NOMO-1 treated with dmso at 0.1 percent for 144 hours (cell line): ENCODE data around the gene DENND4A.
A peak's percentile ranks its signal among the peaks of the same experiment; 100 is the strongest.
"Not testable (repeated sequence)": the region's sequence is repeated elsewhere in the genome, so short reads cannot be mapped to it uniquely, and the experiment has no call there.

ENCODE experiments used
- DNase-seq: peaks from one replicate; lab custom pipeline; 2025; ENCODE audit not compliant: unreplicated experiment; lab: John Stamatoyannopoulos, UW

Gene DENND4A

GRCh38 chr15:65819563-65819960 lies 27.5 kb upstream of the DENND4A start:
- no peak for DNase-seq

- DNase-seq: peak; percentile 53
Observed at GRCh38 chr15:65818927-65819562, 27.0 kb upstream of the DENND4A start.

DNA sequence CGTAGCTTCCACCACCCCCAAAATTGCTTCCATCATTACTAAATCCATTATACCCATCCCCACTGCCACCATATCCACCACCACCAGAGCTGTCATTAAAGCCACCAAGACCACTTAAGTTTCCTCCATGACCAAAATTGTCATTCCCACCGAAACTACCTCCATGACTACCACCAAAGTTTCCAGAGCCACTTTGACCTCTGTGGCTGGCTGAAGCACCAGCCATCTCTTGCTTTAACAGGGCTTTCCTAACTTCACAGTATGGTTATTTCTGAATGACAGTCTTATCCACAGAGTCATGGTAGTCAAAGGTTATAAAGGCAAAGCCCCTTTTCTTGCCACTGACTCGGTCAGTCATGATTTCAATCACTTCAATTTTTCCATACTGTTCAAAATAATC lies 24.3 kb upstream of the DENND4A start:
- no peak for DNase-seq

DNA sequence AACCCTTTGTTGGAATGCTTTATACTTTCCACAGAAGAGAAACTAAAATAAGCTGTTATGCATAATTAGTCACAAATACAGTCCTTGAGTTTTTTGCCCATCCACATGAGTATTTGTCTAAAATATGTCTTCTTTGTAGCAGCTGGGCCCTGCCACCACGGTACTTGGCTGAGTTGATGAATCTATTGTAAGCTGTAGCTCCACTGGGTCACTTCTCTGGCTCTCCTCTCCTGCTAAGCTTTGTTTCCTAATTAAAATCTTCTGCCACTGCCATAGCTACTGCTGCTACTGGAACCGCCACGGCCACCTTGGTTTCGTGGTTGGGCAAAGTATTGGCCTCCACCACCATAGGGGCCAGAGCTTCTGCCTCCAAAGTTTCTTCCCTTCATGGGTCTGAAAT lies 23.9 kb upstream of the DENND4A start:
- DNase-seq: not testable (repeated sequence)

DNA sequence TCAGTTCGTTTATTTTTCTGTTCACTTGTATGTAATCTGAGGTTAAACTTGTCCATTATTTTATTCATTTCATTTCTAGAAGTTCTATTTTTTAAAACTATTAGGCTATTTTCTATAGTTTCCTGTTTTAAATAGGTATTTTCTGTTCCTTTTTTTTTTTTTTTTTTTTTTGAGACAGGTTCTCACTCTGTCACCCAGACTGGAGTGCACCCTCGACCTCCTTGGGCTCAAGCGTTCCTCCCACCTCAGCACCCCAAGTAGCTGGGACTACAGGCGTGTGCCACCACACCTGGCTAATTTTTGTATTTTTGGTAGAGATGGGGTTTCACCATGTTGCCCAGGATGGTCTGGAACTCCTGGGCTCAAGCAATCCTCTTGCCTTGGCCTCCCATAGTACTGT lies 22.2 kb upstream of the DENND4A start:
- not testable (repeated sequence) for DNase-seq

DNA sequence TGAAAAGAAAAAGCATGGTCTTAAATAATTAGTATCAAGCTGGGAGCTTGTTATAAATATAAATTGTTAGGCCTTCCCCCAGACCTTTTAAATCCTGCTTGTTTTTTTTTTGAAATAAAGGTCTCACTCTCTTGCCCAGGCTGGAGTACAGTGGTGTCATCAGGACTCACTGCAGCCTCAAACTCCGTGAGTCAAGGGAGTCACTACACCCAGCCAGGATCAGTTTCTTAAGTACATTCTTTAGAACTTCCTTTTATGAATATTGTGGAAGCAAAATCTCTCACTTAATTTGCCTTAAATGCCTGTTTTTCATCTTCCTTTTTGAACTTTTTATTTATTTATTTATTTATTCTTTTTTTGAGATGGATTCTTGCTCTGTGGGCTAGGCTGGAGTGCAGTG lies 20.8 kb upstream of the DENND4A start:
- DNase-seq: no peak

GRCh38 chr15:65812467-65812866 lies 20.4 kb upstream of the DENND4A start:
- DNase-seq: no peak

DNA sequence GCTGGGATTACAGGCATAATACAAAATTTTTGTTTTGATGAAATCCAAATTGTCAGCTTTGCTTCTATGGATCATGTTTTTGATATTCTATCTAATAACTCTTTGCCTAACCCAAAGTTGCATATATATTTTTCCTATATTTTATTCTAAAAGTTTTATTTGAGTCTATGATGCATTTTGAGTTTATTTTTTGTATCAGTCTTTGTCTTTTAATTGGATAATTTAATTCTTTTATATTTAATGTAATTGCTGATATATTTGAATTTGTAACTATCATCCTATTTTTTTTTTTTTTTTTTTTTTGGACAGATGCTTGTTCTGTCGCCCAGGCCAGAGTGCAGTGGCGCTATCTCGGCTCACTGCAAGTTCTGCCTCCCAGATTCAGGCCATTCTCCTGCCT lies 19.7 kb upstream of the DENND4A start:
- DNase-seq: no peak

DNA sequence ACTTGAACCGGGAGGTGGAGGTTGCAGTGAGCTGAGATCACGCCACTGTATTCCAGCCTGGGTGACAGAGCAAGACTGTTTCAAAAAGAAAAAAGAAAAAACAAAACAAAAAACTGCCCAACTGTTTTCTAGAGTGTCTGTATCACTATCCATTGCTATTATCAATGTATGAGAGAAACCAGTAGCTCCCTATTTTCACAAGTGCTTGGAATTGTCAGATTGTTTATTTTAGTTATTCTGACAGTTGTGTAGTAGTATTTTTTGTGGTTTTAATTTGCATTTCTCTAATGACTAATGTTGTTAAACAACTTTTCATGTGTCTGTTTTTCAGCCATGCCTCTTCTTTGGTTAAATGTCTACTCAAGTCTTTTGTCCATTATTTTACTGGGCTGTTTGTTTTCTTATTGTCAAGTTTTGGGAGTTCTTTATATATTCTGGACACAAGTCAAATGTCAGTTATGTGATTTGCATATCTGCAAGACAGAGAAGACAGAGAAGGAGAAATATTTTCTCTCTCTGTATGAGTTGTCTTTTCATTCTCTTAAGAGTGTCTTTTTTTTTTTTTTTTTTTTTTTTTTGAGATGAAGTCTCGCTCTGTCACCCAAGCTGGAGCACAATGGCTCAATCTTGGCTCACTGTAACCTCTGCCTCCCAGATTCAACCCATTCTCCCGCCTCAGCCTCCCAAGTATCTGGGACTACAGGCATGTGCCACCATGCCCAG lies 19.1 kb upstream of the DENND4A start:
- DNase-seq: not testable (repeated sequence)

DNA sequence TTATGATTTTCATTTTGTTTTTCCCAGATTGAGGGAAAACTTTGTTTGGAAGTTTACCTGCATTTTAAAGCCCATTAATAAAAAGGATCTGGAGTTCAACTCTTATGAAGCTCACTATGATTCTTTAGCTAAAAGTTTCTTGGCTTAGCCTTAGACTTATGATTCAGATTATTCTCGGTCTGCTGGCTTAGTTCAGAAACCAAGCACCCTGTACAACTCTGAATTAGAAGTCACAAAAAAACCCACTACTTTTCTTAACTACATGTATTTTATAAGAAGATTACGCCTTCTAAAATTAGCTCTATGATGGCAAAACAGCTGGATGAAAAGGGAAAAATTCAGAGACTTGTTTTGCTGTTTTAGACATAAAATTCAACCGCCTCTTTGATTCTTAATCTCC lies 14.3 kb upstream of the DENND4A start:
- DNase-seq: no peak

DNA sequence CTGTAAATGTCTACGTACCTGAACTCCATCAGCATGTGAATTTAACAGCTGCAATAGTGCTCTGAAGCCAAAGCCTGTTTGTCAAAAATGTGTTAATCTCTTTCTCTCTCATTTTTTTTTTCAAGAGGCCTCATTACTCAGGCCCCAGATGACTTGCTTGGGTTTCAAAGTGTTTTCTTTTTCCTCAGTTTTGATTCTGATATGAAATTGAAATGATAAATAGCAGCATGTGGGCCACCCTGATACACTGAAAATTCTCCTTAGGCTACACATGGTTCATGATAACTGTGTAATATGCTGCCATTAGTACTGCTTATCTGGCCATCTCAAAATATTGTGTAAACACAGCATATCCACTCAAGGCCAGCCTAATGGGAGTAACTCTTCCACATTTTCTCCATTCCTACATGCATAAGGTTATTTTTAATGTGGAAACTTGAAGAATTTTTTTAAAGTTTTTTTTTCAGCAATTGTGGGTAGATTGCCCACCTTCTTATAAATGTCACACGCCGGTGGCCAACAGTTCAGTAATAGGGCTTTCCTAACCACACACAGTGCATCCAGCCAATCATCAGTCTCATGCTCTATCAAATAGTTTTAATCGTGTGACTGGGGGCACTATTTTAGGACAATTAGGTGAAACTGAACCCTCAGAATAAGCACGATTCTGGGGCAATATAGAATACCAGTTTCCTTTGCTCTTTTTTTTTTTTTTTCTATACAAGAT lies 13.1 kb upstream of the DENND4A start:
- DNase-seq: no peak

DNA sequence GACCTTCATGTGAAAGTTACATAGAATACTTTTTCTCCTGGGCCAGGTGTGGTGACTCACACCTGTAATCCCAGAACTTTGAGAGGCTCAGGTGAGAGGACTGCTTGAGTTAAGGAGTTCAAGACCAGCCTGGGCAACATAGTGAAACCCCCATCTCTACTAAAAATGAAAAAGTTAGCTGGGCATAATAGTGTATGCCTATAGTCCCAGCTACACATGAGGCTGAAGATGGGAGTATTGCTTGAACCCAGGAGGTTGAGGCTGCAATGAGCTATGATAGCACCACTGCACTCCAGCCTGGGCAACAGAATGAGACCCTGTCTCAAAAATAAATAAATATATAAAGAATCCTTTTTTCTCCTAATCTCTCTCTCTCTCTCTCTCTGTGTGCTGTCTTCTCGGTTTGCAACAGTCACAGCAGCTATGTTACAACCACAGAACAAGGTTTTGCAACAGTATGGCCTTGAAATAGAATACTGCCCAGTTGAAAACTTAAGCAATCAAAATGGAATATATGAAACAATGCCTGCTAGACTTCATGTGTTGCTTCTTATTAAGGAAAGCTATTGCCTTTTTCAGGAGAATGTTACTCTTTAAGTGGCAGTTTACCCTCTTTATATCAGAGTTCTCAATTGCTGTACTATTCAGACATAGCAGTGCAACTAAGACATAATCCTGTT lies 12.3 kb upstream of the DENND4A start:
- peak; percentile 60 for DNase-seq

GRCh38 chr15:65801229-65801805 lies 9.2 kb upstream of the DENND4A start:
- DNase-seq: no peak

DNA sequence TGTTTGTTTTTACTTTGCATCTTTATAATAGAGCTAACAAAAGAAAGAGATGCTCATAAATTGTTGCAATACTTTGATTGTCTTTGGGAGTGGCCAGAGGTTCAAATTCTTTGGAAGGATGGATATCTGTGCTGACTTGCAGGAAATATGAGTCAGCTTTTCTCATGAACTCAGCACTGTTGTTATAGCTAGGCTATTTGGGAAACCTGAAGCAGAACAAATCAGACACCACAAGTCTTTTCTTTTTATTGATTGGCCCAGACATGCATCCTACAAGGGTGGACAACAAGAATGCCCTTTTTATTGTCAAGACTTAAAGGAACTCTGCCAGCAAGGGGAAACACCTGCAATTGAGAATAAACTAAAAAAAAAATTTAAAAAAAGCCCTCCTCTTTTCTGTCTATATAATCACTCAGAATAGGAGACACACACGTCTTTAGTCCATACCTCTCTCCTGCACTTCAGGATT lies 4.6 kb upstream of the DENND4A start:
- DNase-seq: no peak

DNA sequence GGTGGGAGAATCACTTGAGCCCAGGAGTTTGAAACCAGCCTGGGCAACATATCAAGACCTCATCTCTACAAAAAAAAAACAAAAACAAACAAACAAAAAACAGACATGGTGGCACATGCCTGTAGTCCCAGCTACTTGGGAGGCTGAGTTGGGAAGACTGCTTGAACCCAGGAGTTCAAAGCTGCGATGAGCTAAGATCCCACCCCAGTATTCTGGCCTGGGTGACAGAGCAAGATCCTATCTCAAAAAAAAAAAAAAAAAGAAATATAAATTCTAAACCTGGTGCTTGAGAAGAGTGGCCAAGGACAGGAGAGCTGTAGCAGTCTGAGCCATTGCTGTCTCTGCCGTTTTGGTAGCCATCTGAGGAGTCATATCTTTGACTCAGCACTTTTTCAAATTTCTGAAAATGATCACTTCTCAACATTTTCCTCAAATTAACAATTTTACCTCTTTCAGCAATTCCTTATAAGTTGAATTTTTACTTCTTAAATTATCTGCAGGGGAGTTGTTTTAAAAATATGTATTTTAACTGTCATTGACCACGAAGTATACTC lies 3.6 kb upstream of the DENND4A start:
- DNase-seq: no peak

DNA sequence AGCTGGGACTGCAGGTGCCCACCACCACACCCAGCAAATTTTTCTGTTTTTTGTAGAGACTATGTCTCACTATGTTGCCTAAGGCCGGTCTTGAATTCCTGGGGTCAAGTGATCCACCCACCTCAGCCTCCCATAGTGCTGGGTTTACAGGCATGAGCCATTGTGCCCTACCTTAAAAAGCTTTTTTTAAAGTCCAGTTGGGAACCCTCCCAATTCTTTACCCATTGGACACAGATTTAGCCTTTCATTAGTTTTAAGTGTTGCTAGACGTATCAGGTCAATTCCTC lies 1.7 kb upstream of the DENND4A start:
- DNase-seq: no peak

DNA sequence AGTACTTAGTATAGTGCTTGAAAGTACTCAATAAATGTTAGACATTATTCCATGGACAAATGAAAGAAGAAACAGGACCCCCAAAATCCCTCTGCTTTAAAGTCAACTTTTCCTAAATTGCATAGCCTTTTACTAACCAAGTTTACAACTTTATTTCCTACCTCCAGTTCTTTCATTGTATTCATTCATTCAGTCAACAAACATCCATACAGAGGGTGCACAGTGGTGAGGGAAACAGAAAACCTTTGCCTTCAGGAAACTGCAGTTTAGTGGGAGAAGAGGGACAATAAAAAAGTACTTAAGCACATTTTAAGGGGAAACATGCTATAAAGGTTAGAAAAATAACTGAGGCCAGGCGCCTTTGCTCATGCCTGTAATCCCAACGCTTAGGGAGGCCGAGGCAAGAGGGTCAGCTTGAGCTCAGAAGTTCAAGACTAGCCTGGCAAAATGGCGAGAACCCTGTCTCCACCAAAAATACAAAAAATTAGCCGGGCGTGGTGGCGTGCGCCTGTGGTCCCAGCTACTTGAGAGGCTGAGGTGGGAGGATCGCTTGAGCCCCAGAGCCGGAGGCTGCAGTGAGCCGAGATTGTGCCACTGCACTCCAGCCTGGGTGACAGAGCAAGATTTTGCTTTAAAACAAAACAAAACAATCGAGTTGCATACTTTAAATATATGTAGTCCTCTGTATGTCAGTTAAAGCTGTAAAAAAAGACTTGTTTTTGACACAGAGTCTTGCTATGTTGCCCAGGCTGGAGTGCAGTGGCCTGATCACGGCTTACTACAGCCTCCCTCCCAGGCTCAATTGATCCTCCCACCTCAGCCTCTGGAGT lies 1.1 kb upstream of the DENND4A start:
- no peak for DNase-seq

GRCh38 chr15:65791335-65792137 lies 557 bp downstream of the DENND4A start:
- no peak for DNase-seq

GRCh38 chr15:65790694-65791334 lies 1.3 kb downstream of the DENND4A start:
- DNase-seq: no peak
